K562 (cell line): Measurements from ENCODE around the gene FOXL2NB. TPM values are rescaled to one million over a fixed set of nuclear protein-coding genes. Genes with fewer than 3 reads are reported as not detected.

ENCODE experiments used
- ESRRA ChIP-seq: fragments of 450-650 bp; IDR thresholded peaks from 2 replicates; pipeline ENCODE4 v1.6.1; 2014; ENCODE audit warnings: low read depth, mild to moderate bottlenecking, moderate library complexity, borderline replicate concordance
- KDM5B ChIP-seq: fragments of 200-600 bp; sonication (generic); IDR thresholded peaks from 2 replicates; pipeline ENCODE4 v1.6.1; 2012; ENCODE audit warnings: low read depth, mild to moderate bottlenecking, moderate library complexity, low read length, control low read depth, inconsistent platforms; ENCODE audit not compliant: insufficient replicate concordance
- NR3C1 ChIP-seq: sonication (generic); formaldehyde crosslinking; IDR thresholded peaks from 2 replicates; pipeline ENCODE4 v1.8.1; 2022; ENCODE audit warnings: missing genetic modification reagents
- PRDM10 ChIP-seq: fragments of 450-650 bp; IDR thresholded peaks from 2 replicates; pipeline ENCODE4 v1.6.1; 2018; ENCODE audit not compliant: partially characterized antibody
- PURB ChIP-seq: sonication (generic); formaldehyde crosslinking; IDR thresholded peaks from 2 replicates; pipeline ENCODE4 v1.9.0; 2021; ENCODE audit warnings: low read depth, mild to moderate bottlenecking, missing genetic modification reagents
- REST ChIP-seq, 2 experiments: fragments of 450-650 bp; formaldehyde crosslinking in 1 of 2; IDR thresholded peaks; 2 replicates each; pipeline versions ENCODE4 v1.4.0 to v1.6.1; 2014 to 2020; ENCODE audit warnings: mild to moderate bottlenecking in 2 of 2, borderline replicate concordance in 1 of 2, low read depth in 1 of 2
- SAFB2 ChIP-seq: fragments of 200-400 bp; formaldehyde crosslinking; IDR thresholded peaks from 2 replicates; pipeline ENCODE4 v1.6.1; 2018; ENCODE audit warnings: borderline replicate concordance, low read length, low read depth, moderate library complexity; ENCODE audit not compliant: severe bottlenecking
- TCF15 ChIP-seq: fragments of 250-450 bp; sonication (Bioruptor Pico); IDR thresholded peaks from 2 replicates; pipeline ENCODE4 v1.8.0; 2022; ENCODE audit warnings: moderate library complexity, mild to moderate bottlenecking, inconsistent platforms
- TEAD1 ChIP-seq, 2 experiments: fragments of 450-650 bp in 1 of 2; sonication (generic) in 1 of 2; formaldehyde crosslinking; IDR thresholded peaks; 2 replicates each; pipeline versions ENCODE4 v1.4.0 to v1.8.0; 2020 to 2022; ENCODE audit warnings: mild to moderate bottlenecking in 2 of 2, missing genetic modification reagents in 1 of 2
- ZBTB17 ChIP-seq: fragments of 450-650 bp; formaldehyde crosslinking; IDR thresholded peaks from 2 replicates; pipeline ENCODE4 v1.4.0; 2020; ENCODE audit warnings: mild to moderate bottlenecking
- ZFP30 ChIP-seq: fragments of 250-450 bp; sonication (Bioruptor Pico); IDR thresholded peaks from 2 replicates; pipeline ENCODE4 v1.8.0; 2022; ENCODE audit warnings: moderate library complexity, mild to moderate bottlenecking, inconsistent platforms, borderline replicate concordance
- ZNF583 ChIP-seq: fragments of 250-450 bp; sonication (Bioruptor Pico); IDR thresholded peaks from 2 replicates; pipeline ENCODE4 v1.4.0; 2020
- ZNF695 ChIP-seq: fragments of 450-650 bp; formaldehyde crosslinking; IDR thresholded peaks from 2 replicates; pipeline ENCODE4 v1.4.0; 2020; ENCODE audit warnings: mild to moderate bottlenecking, moderate library complexity
- ZNF75A ChIP-seq: fragments of 450-650 bp; formaldehyde crosslinking; IDR thresholded peaks from 2 replicates; pipeline ENCODE4 v1.4.0; 2020; ENCODE audit warnings: mild to moderate bottlenecking
- ZSCAN32 ChIP-seq: fragments of 450-650 bp; formaldehyde crosslinking; IDR thresholded peaks from 2 replicates; pipeline ENCODE4 v1.4.0; 2020; ENCODE audit warnings: mild to moderate bottlenecking, moderate library complexity
- polyA plus RNA-seq, 8 experiments: library from polyadenylated mRNA; depleted of rRNA in 4 of 8; stranded (reverse) in 5 of 8; unstranded in 3 of 8; fragments of >200 nt; fragmentation: Nextera tagmentation in 2 of 8; fragmentation: Illumina TruSeq in 1 of 8; extraction: Ambion mirVana in 2 of 8; extraction: Trizol in 1 of 8; gene quantifications; 2 replicates each; pipeline versions ENCODE4 v1.2.1 to v1.2.3, GENCODE V29; 2011 to 2014; ENCODE audit warnings: inconsistent platforms in 1 of 8, missing spikeins in 1 of 8
- total RNA-seq, 7 experiments: library from RNA; depleted of rRNA in 6 of 7; stranded (reverse); fragments of >200 nt in 6 of 7; fragmentation: Illumina TruSeq in 2 of 7; extraction: Trizol in 2 of 7; gene quantifications; 2 replicates each; pipeline versions ENCODE4 v1.2.1 to v1.2.3, GENCODE V29; 2011 to 2021; ENCODE audit warnings: low replicate concordance in 1 of 7

The FOXL2NB gene
- total and polyA plus RNA-seq, 9 of the 15 experiments (the other 6 are each of a cell fraction or from before 2014, with no cell fraction given) = 0.71 to 17.4 (median 9.0) TPM

GRCh38 chr3:138914870-138915502 is 32.0 kb upstream of the FOXL2NB start (continued):
- peak; percentile 58 for TF ChIP-seq KDM5B
- 0 out of 2 replicates have a peak, but pooled peaks have one; percentile 20 for TF ChIP-seq ZNF583 (CRISPR knock-in tag)
- no peak for TF ChIP-seq PURB (CRISPR knock-in tag)
- no peak for TF ChIP-seq REST (IDR thresholded peaks at IDR 0.05; ENCODE audit: borderline replicate concordance)
- TF ChIP-seq REST (CRISPR knock-in tag; IDR thresholded peaks at IDR 0.05; ENCODE audit: low read depth) = no peak
- TF ChIP-seq NR3C1 (CRISPR knock-in tag) = no peak
- no peak for TF ChIP-seq ESRRA
- TF ChIP-seq ZNF75A (CRISPR knock-in tag) = no peak
- TF ChIP-seq TEAD1 (CRISPR knock-in tag; IDR thresholded peaks at IDR 0.05) = 0 out of 4 replicates have a peak, but pooled peaks of 1 of the 2 experiments have one; percentile 9
- peak; percentile 67; the same call in 1 of the 2 replicates for TF ChIP-seq ZBTB17 (CRISPR knock-in tag)
- TF ChIP-seq ZNF695 (CRISPR knock-in tag) = no peak
- TF ChIP-seq ZFP30 (CRISPR knock-in tag) = no peak
- TF ChIP-seq ZSCAN32 (CRISPR knock-in tag) = 0 out of 2 replicates have a peak, but pooled peaks have one; percentile 8
- TF ChIP-seq TCF15 (CRISPR knock-in tag) = no peak
- no peak for TF ChIP-seq SAFB2
- TF ChIP-seq PRDM10 = no peak
